Fibroblast of skin of right quadriceps (primary cell): ENCODE results near the gene MED12L.
"Not testable (repeated sequence)": the region's sequence is repeated elsewhere in the genome, so short reads cannot be mapped to it uniquely, and the experiment has no call there.

Source experiments
- DNase-seq: peaks from one replicate; pipeline ENCODE4 v3.0.0-alpha.2; 2013

The MED12L gene

DNA sequence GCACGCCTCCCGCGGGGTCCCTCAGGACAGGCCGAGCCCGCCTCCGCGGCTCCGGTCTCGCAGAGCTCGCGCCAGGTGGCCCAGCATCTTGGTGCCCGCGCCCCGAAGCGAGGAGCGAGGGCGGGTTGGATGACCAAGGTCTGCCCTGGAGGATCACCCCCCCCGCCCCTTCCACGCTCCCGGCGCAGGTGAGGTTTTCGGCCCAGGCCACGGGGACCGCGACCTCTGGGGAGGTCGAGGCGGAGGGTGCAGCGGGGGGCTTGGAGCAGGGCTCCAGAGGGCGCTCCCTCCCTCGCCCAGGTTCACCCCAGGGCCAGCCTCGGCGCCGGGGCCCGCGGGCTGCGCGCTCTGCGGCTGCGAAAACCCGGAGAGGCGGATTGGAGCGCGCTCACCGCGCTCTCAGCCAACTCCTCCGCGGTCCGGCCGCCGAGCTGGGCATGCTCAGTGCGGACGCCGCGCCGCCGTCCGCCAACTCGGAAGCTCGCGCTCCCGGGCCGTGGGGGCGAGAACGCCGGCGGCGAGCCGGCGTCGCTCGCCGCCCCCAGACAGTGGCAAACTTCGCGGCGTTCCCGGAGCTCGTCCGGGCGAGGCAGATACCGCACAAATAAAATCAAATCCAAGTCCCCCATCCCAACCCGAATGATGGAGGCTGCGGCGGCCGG is at the start of gene MED12L:
MED12L (plus strand) TSS at position 438 of the 662 bp plus-strand sequence. CDS start 1,263 bp downstream, outside the sequence.
- peak; percentile 74 for DNase-seq

DNA sequence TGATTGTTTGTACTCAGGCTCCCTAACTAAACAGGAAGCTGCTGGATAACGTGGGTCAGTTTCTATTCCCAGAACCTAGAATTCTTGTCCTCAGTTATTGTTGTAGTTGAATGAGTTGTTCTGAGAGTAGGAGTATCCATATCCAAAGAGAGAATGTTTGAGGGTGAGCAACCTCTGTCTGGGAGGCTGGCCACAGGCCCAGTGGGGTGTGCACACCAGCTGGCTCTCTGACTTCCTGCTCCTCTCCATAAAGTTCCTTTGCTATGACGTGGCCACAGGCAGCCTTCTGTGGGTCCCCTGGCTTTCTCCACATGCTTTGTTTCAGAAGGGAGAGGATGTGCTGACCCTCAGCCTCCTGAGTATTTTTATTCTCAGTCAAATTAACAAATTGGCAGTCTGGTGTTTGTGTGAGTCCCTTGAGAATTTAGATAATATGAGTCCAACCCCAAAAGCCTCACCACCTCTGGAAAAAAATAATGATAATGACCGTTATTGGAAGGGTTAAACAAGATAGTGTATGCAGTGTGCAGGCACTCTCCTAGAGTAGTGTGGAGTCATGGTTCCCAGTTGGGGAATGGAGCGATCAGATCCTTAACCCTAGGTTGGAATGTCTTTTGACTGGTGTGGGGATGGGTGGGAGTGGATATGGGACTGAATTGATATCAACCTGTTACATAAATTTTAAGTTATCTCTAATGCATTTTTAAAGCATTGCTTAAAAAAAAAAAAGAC is 47.6 kb upstream of the MED12L start:
- DNase-seq, result peak; percentile 95

DNA sequence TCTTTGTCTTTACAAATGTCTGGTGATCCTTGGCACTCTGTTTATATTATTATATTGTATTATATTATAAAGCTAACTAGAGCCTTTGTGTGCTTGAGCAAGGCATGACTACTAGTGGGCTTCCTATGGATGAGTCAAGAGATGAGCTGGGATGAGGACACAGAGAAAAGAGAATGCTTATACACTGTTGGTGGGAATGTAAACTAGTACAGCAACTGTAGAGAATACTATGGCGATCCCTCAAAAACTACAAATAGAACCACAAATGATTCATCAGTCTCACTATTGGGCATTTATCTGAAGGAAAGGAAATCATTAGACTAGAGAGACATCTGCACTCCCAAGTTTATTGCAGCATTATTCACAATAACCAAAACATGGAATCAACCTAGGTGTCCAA is 40.8 kb upstream of the MED12L start:
- peak; percentile 64 for DNase-seq

- DNase-seq, result peak; percentile 13
These were observed 37.8 kb upstream of the MED12L start for GRCh38 chr3:151047636-151048035.

GRCh38 chr3:151051533-151051932 is 33.9 kb upstream of the MED12L start:
- DNase-seq, result no peak

DNA sequence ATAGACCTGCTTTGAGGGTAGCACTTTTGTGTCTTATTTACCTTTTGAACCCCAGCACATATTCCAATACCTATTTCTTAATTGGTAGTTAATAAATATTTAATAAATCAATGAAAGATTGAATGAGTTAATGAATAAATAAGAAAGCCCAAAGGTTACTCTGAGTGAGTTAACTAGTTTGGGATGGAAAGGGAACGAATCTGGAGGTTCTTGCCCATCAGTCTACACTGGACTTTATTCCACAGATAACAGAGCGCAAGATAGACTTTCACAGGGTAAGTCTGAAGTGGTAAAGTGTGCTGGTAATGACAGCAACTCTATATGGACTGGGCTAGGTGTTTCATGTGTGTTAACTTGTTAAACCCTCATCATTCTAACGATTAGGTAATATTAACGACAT is 33.1 kb upstream of the MED12L start:
- DNase-seq, result no peak

DNA sequence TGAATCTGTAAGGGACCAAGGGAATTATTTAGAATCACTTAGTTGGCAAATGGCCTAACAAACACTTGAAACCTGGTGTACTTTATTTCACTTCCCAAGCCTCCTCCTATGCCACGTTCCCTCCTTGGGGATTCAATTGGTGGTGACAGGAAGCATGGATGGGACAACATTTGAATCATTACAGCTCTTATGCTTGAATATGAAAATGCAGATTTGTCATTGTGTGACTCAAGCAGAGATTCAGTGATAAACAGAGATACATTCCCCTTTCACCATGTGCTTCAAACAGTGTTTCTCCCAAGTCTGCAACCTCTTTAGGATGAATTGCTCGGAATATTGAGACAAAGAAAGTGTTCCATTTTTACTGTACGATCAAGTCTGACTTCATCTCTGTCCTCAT is 32.7 kb upstream of the MED12L start:
- DNase-seq, result no peak

DNA sequence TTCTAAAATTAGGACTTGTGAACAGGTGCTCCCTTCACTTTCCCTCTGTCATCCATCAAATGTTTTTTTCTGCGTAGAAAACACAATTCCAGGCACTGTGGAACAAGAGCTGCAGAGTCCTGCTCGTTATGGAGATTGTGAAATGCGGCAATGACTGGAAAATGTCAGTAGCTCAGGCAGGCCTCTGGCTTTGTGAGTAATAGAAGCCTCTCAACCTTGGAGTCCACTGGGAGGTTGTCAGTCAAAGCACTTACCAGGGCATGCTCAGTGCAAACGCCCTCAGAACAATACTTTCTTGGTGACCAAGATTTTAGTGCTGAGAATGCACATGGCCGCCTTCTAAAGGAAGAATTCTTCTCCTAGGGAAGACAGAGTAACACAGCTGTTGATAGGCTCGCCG is 26.7 kb upstream of the MED12L start:
- no peak for DNase-seq

DNA sequence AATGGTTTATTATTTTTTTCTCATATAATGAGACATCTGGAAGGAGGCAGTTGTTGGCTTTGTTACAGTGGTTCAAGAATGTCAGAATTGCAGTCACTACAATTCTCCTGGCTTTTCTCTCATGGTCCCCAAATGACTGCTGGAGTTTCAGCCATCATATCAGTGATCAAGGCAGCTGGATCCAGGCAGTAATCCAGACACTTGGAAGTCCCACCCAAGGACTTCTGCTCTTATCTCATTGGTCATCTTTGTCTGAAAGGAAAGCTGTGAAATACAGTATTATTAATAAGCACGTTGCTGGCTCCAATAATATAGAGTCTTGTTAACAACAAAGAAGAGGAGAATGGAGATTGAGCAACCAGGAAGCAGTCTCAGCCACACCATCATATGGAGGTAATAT is 22.9 kb upstream of the MED12L start:
- DNase-seq, result no peak

DNA sequence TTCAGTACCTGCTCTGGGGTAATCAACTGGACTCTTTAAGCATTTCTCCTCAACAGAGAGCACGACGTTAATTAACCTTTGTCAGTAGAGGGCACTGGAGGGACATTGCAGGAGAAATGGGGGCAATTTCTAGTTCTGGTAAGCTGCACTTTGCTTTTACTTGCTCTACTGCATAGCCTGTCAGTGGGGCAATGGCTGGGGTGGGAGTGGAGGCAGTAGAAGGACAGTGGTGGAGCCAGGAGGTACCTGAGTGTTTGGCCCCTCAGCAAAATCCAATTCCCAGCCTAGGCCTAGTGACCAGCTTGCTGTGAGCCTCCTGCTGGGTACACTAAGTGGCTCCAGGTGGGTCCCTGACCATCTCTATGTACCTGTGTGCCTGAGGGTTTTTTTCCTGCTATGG is 18.3 kb upstream of the MED12L start:
- DNase-seq, result no peak

GRCh38 chr3:151072842-151073241 is 12.6 kb upstream of the MED12L start:
- DNase-seq, result not testable (repeated sequence)

GRCh38 chr3:151074256-151074655 is 11.2 kb upstream of the MED12L start:
- no peak for DNase-seq

GRCh38 chr3:151075869-151076562 is 9.4 kb upstream of the MED12L start:
- DNase-seq, result no peak

GRCh38 chr3:151076626-151077025 is 8.8 kb upstream of the MED12L start:
- DNase-seq, result no peak

- DNase-seq, result not testable (repeated sequence)
These were observed 4.4 kb upstream of the MED12L start for GRCh38 chr3:151081082-151081481.

- DNase-seq, result no peak
These were observed 2.3 kb upstream of the MED12L start for GRCh38 chr3:151082880-151083838.

GRCh38 chr3:151084893-151085226 is 604 bp upstream of the MED12L start:
- DNase-seq, result no peak

- DNase-seq, result no peak
These were observed 522 bp downstream of the MED12L start for GRCh38 chr3:151085889-151086483.

DNA sequence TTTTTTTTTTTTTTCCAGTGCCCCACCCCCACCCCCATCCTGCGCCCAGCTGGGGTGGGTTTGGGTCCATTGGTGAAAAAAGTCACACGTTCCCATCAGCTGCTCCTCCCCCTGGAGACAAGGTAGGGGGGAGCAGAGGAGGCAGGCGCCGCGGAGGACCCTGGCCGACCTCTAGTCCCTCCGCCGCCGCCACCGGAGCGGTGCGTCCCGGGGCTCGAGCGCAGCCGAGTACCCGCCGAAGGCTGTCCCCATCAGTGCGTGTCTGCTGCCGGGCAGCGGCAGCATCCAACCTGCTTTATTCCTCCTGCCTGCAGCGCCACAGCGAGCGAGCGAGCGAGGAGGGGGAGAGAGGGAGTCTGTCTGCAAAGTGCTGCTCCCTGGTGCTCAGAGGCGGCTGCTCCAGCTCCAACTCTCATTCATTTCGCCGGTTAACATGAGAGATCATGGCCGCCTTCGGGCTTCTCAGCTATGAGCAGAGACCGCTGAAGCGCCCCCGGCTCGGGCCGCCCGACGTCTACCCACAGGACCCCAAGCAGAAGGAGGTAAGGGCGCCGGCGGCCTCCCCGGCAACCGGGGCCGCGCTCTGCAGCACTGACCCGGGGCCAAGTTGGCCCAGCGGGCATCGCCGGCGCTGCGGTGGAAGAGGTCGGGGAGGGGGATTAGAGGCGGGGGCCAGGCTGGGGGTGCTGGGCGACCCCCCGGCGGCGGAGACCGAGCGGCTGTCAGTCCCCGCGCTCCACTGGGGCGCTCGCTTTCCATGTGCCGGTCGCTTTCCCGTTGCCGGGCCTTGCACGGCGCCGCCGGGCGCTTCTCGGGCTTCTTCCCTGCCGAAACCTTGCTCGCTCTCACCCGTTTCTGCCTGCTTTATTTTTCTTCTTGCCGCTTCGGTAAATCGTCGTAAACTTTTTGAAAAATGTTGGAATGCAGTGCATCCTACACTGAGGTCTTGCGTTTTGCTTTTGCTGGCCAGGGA is 1.3 kb downstream of the MED12L start:
- DNase-seq, result peak; percentile 90

- DNase-seq, result no peak
These were observed 2.2 kb downstream of the MED12L start for GRCh38 chr3:151087648-151088047.

DNA sequence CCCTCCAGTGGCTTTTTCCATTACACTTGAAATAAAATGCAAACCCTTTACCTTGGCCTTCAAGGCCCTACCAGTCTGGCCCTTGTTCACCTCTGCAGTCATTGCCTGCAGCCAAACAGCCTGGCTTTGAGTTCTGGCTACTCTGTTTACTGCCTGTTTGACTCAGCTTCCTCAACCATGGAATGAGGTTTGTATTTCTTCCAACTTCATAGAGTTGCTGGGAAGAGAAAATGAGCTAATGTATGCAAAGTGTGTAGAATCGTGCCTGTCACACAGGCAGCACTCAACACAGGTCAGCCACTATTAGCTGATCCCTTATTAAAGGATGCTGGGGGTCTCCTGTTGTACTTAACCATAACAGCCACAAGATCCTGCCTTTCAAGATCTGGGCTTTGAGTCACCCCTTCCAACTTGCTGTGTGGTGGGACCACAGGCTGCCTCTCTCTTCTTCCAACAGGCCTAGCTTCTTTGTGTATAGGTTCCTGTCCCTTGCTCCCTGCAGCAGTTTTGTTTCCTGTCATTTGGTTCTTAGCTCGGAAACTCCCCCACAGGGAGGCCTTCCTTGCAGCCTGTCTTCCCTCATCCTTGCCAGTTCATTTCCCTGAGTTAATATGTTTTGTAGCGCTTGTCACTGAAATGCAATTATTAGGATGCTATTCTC is 6.4 kb downstream of the MED12L start:
- no peak for DNase-seq
